ENCODE data around the gene C5AR2.
"Not testable (repeated sequence)": the region's sequence is repeated elsewhere in the genome, so short reads cannot be mapped to it uniquely, and the experiment has no call there.

Gene C5AR2

GRCh38 chr19:47384533-47384932 lies 52.6 kb downstream of the C5AR2 start:
- not testable (repeated sequence) for DNase-seq (ENCODE audit: low read depth in 2 of 3, low spot score in 1 of 3)

DNA sequence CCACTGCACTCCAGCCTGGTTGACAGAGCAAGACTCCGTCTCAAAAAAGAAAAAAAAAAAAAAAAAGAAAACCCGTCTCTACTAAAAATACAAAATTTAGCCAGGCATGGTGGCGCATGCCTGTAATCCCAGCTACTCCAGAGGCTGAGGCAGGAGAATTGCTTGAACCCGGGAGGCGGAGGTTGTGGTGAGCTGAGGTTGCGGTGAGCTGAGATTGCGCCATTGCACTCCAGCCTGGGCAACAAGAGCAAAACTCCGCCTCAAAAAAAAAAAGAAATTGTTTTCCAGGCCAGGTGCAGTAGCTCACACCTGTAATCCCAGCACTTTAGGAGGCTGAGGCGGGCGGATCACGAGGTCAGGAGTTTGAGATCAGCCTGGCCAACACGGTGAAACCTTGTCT lies 54.6 kb downstream of the C5AR2 start:
- not testable (repeated sequence) for DNase-seq (ENCODE audit: low read depth in 2 of 3, low spot score in 1 of 3)

DNA sequence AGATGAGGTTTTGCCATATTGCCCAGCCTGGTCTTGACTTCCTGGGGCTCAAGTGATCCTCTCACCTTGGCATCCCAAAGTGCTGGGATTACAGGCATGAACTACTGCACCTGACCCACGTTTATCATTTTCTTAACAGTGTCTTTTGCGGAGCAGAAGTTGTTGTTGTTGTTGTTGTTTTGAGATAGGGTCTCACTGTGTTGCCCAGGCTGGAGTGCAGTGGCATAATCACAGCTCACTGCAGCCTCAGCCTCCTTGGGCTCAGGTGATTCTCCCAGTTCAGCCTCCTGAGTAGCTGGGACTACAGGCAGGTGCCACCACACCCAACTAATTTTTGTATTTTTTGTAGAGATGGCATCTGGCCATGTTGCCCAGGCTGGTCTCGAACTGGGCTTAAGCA lies 55.6 kb downstream of the C5AR2 start:
- DNase-seq (ENCODE audit: low read depth in 2 of 3, low spot score in 1 of 3), result not testable (repeated sequence)

DNA sequence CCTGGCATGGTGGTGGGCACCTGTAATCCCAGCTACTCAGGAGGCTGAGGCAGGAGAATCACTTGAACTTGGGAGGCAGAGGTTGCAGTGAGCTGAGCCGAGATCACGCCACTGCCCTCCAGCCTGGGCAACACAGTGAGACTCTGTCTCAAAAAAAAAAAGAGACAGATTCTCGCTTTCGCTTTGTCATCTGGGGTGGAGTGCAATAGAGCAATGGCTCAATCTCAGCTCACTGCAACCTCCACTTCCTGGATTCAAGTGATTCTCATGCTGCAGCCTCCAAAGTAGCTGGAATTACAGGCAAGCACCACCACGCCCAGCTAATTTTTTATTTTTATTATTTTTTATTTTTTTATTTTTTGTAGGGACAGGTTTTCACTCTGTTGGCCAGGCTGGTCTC lies 56.7 kb downstream of the C5AR2 start:
- DNase-seq (ENCODE audit: low read depth in 2 of 3, low spot score in 1 of 3), result not testable (repeated sequence)

DNA sequence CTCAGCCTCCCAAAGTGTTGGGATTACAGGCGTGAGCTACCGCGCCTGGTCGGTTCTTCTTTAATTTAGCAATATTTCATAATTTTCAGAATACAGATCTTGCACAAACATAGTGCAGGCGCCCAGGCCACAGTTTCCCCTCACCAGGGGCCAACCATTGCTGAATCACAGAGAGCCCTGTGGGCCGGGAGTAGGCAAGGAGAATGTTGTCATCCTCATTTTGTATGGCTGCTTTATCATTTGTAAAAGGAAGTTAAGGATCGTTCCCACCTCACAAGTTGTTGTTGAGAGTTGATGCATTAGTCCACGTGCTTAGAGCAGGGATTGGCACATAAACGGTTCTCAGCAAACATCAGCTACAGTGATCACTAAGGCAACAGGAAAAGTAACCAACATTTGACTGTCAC lies 57.2 kb downstream of the C5AR2 start:
- DNase-seq (ENCODE audit: low read depth in 2 of 3, low spot score in 1 of 3), result no peak

DNA sequence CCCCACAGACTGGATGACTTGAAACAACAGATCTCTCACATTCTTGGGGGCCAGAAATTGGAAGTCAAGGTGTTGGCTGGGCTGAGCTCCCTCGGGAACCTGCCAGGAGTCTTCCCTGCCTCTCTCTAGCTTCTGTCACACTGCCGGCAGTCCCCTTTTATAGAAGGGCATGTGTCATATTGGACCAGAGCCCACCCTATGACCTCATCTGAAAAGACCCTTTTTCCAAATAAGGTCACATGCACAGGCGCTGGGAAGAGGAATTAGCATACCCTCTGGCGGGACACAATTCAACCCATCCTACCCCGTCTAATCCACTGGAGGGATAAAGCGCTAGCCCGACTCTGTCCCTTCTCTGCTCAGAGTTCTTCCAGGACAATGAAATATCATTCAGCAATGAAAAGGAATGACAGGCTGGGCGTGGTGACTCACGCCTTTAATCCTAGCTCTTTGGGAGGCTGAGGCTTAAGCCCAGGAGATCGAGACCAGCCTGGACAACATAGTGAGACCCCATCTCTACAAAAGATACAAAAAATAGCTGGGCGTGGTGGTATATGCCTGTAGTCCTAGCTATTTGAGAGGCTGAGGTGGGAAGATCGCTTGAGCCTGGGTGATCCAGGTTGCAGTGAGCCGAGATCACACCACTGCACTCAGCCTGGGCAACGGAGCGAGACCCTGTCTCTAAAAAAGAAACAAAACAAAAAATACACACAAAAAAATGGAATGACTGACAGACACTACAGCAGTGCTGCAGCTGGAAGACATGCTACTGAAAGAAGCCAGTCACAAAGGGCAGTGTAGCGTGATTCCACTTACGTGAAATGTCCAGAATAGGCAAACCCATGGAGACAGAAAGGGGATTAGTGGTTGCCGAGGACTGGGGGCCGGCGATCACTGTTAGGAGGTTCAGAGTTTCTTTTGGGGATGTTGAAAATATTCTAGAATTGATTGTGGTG lies 58.8 kb downstream of the C5AR2 start:
- no peak for DNase-seq (ENCODE audit: low read depth in 2 of 3, low spot score in 1 of 3)

GRCh38 chr19:47391510-47392223 lies 59.7 kb downstream of the C5AR2 start:
- peak; percentile 65 to 88 (median 71) for DNase-seq (ENCODE audit: low read depth in 2 of 3, low spot score in 1 of 3)

Measured in stimulated activated CD4-positive, alpha-beta T cell treated with anti-CD3 and anti-CD28 coated beads, Interleukin-12 subunit alpha, Interleukin-12 subunit beta, amount 100 ng/mL, for 48 hours (primary cell).